Measurements from ENCODE around the gene RAB34.

Gene RAB34

GRCh38 chr17:28712032-28712704 is 5.5 kb downstream of the RAB34 start:
- ChIA-PET CTCF (interaction anchor here (1.9 to 2.2 kb wide), 2 partner anchors 9 to 38 kb away, joined by 7 to 8 read pairs; no protein-coding TSS in a partner anchor), POLR2A (interaction anchor here (1.5 to 2.1 kb wide), 2 partner anchors 9 to 15 kb away, joined by 3 to 7 read pairs; no protein-coding TSS in a partner anchor)
- peak overlapping the region; percentile 43 for H3K4me3 ChIP-seq (ENCODE audit: low read depth, low read length)
- no peak for DNase-seq (ENCODE audit: low read depth, low spot score)
- no peak for TF ChIP-seq CTCF (IDR thresholded peaks at IDR 0.05; ENCODE audit: insufficient read depth, low read length, missing control alignments)

- POLR2A ChIA-PET: interaction anchor here (0.8 to 2.4 kb wide), 6 partner anchors 8 to 28 kb away, joined by 3 to 30 read pairs (median 6); partner anchors contain the start of gene RPL23A
- H3K4me3 ChIP-seq (ENCODE audit: low read depth, low read length): peak within 1 kb of the TSS; percentile 65
- no peak for TF ChIP-seq CTCF (IDR thresholded peaks at IDR 0.05; ENCODE audit: insufficient read depth, low read length, missing control alignments)
- DNase-seq (ENCODE audit: low read depth, low spot score): no peak
- CTCF ChIA-PET: interaction anchor here (1.0 to 2.2 kb wide), 3 partner anchors 9 to 39 kb away, joined by 3 to 8 read pairs (median 7); partner anchors contain the start of gene TLCD1
Observed at GRCh38 chr17:28711723-28712031, 6.0 kb downstream of the RAB34 start, which contains the start of gene PROCA1. Gene PROCA1, minus strand, starts transcription at chr17:28711888. Its CDS starts 228 bp downstream, at chr17:28711660.

- POLR2A ChIA-PET: interaction anchor here (0.6 to 2.4 kb wide), 7 partner anchors 8 to 41 kb away, joined by 3 to 30 read pairs (median 6); partner anchors contain the start of gene RPL23A
- no peak for DNase-seq (ENCODE audit: low read depth, low spot score)
- H3K4me3 ChIP-seq (ENCODE audit: low read depth, low read length): peak overlapping the region; percentile 65
- TF ChIP-seq CTCF (IDR thresholded peaks at IDR 0.05; ENCODE audit: insufficient read depth, low read length, missing control alignments): no peak
- CTCF ChIA-PET: interaction anchor here (1.0 to 2.3 kb wide), 4 partner anchors 10 to 64 kb away, joined by 3 to 11 read pairs (median 8); partner anchors contain the start of gene TLCD1
Observed at GRCh38 chr17:28710861-28711722, 6.6 kb downstream of the RAB34 start.

- H3K4me3 ChIP-seq (ENCODE audit: low read depth, low read length): no peak overlapping the region
- CTCF ChIA-PET: no interaction called here
- POLR2A ChIA-PET: interaction anchor here (0.9 to 1.2 kb wide), 2 partner anchors 12 to 13 kb away, joined by 3 read pairs; no protein-coding TSS in a partner anchor
- DNase-seq (ENCODE audit: low read depth, low spot score): no peak
- TF ChIP-seq CTCF (IDR thresholded peaks at IDR 0.05; ENCODE audit: insufficient read depth, low read length, missing control alignments): no peak
Observed at GRCh38 chr17:28707339-28707720, 10.3 kb downstream of the RAB34 start.

GRCh38 chr17:28706471-28707338 is 11.0 kb downstream of the RAB34 start:
- POLR2A ChIA-PET: interaction anchor here (0.9 to 1.2 kb wide), 2 partner anchors 11 to 12 kb away, joined by 3 read pairs; no protein-coding TSS in a partner anchor

More at GRCh38 chr17:28706471-28707338, 11.0 kb downstream of the RAB34 start:
- no peak overlapping the region for H3K4me3 ChIP-seq (ENCODE audit: low read depth, low read length)
- no peak for DNase-seq (ENCODE audit: low read depth, low spot score)
- CTCF ChIA-PET: interaction anchor here (1.5 kb wide), 1 partner anchor 16 kb away, joined by 3 read pairs; no protein-coding TSS in a partner anchor
- TF ChIP-seq CTCF (IDR thresholded peaks at IDR 0.05; ENCODE audit: insufficient read depth, low read length, missing control alignments): no peak

Data from AG04449 (cell line).